Measurements from ENCODE around the gene OR7C1.

The OR7C1 gene

GRCh38 chr19:14763497-14764145, 71.4 kb downstream of the OR7C1 start:
- TF ChIP-seq REST (IDR thresholded peaks at IDR 0.05; ENCODE audit: insufficient read depth in 1 of 2, low read depth in 2 of 2, low read length in 2 of 2): no peak
- no peak for TF ChIP-seq SIN3A (IDR thresholded peaks at IDR 0.05; ENCODE audit: borderline replicate concordance, insufficient read depth, low read length)
- TF ChIP-seq FOXP2 (optimal IDR thresholded peaks at IDR 0.05; ENCODE audit: borderline replicate concordance, extremely low read depth, extremely low read length, insufficient read depth): no peak
- no peak for TF ChIP-seq TAF1 (IDR thresholded peaks at IDR 0.05; ENCODE audit: borderline replicate concordance, insufficient read depth, low read length)
- no peak for TF ChIP-seq POLR2AphosphoS5 (IDR thresholded peaks at IDR 0.05; ENCODE audit: low read depth, low read length)

- no peak for TF ChIP-seq SIN3A (IDR thresholded peaks at IDR 0.05; ENCODE audit: borderline replicate concordance, insufficient read depth, low read length)
- no peak for TF ChIP-seq POLR2AphosphoS5 (IDR thresholded peaks at IDR 0.05; ENCODE audit: low read depth, low read length)
- no peak for TF ChIP-seq REST (IDR thresholded peaks at IDR 0.05; ENCODE audit: insufficient read depth in 1 of 2, low read depth in 2 of 2, low read length in 2 of 2)
- no peak for TF ChIP-seq TAF1 (IDR thresholded peaks at IDR 0.05; ENCODE audit: borderline replicate concordance, insufficient read depth, low read length)
- TF ChIP-seq FOXP2 (optimal IDR thresholded peaks at IDR 0.05; ENCODE audit: borderline replicate concordance, extremely low read depth, extremely low read length, insufficient read depth): no peak
These were observed 72.9 kb downstream of the OR7C1 start for GRCh38 chr19:14762111-14762510.

- TF ChIP-seq POLR2AphosphoS5 (IDR thresholded peaks at IDR 0.05; ENCODE audit: low read depth, low read length) (no peak), REST (IDR thresholded peaks at IDR 0.05; ENCODE audit: insufficient read depth in 1 of 2, low read depth in 2 of 2, low read length in 2 of 2) (no peak), SIN3A (IDR thresholded peaks at IDR 0.05; ENCODE audit: borderline replicate concordance, insufficient read depth, low read length) (no peak), TAF1 (IDR thresholded peaks at IDR 0.05; ENCODE audit: borderline replicate concordance, insufficient read depth, low read length) (no peak), FOXP2 (optimal IDR thresholded peaks at IDR 0.05; ENCODE audit: borderline replicate concordance, extremely low read depth, extremely low read length, insufficient read depth) (no peak)
These were observed 73.4 kb downstream of the OR7C1 start for GRCh38 chr19:14761607-14762006.

- TF ChIP-seq TAF1 (IDR thresholded peaks at IDR 0.05; ENCODE audit: borderline replicate concordance, insufficient read depth, low read length): no peak
- TF ChIP-seq FOXP2 (optimal IDR thresholded peaks at IDR 0.05; ENCODE audit: borderline replicate concordance, extremely low read depth, extremely low read length, insufficient read depth): no peak
- TF ChIP-seq POLR2AphosphoS5 (IDR thresholded peaks at IDR 0.05; ENCODE audit: low read depth, low read length): no peak
- no peak for TF ChIP-seq SIN3A (IDR thresholded peaks at IDR 0.05; ENCODE audit: borderline replicate concordance, insufficient read depth, low read length)
- no peak for TF ChIP-seq REST (IDR thresholded peaks at IDR 0.05; ENCODE audit: insufficient read depth in 1 of 2, low read depth in 2 of 2, low read length in 2 of 2)
These were observed 76.2 kb downstream of the OR7C1 start for GRCh38 chr19:14758816-14759215.
